HG03342 (cell line): ENCODE data around the gene FAAP24.
"Not testable (repeated sequence)": the region's sequence is repeated elsewhere in the genome, so short reads cannot be mapped to it uniquely, and the experiment has no call there.

ENCODE experiments used
- ATAC-seq: cut with Tn5 transposase; IDR thresholded peaks from one replicate; pipeline ENCODE4 v1.9.1; 2021; ENCODE audit warnings: mild to moderate bottlenecking, moderate library complexity; ENCODE audit not compliant: unreplicated experiment

FAAP24 gene

GRCh38 chr19:32971715-32972540 lies at the start of gene FAAP24, which contains the start of gene CEP89:
FAAP24 (plus strand) TSS chr19:32972242; CDS start chr19:32973197, 955 bp downstream.
CEP89 (minus strand) TSS chr19:32971958; CDS start chr19:32971874, 84 bp downstream.
- ATAC-seq, result peak; percentile 98

GRCh38 chr19:32924200-32924599 lies 47.8 kb upstream of the FAAP24 start:
- ATAC-seq, result no peak

- no peak for ATAC-seq
Measured at GRCh38 chr19:32928806-32929205, 43.2 kb upstream of the FAAP24 start.

GRCh38 chr19:32930567-32930966 lies 41.5 kb upstream of the FAAP24 start:
- ATAC-seq, result no peak

GRCh38 chr19:32933571-32933970 lies 38.5 kb upstream of the FAAP24 start:
- ATAC-seq, result no peak

GRCh38 chr19:32935629-32936028 lies 36.4 kb upstream of the FAAP24 start:
- no peak for ATAC-seq

GRCh38 chr19:32936065-32936464 lies 36.0 kb upstream of the FAAP24 start:
- ATAC-seq, result no peak

- ATAC-seq, result not testable (repeated sequence)
Measured at GRCh38 chr19:32941273-32941672, 30.8 kb upstream of the FAAP24 start.

- ATAC-seq, result no peak
Measured at GRCh38 chr19:32945260-32945659, 26.8 kb upstream of the FAAP24 start.

GRCh38 chr19:32966750-32967149 lies 5.3 kb upstream of the FAAP24 start:
- no peak for ATAC-seq

- ATAC-seq, result no peak
Measured at GRCh38 chr19:32969549-32969948, 2.5 kb upstream of the FAAP24 start.

- ATAC-seq, result no peak
Measured at GRCh38 chr19:32971012-32971595, 938 bp upstream of the FAAP24 start.

- no peak for ATAC-seq
Measured at GRCh38 chr19:32976223-32976805, 4.3 kb downstream of the FAAP24 start.

- no peak for ATAC-seq
Measured at GRCh38 chr19:32977280-32977679, 5.2 kb downstream of the FAAP24 start.

- ATAC-seq, result not testable (repeated sequence)
Measured at GRCh38 chr19:32977813-32978212, 5.8 kb downstream of the FAAP24 start.

GRCh38 chr19:32979807-32980206 lies 7.8 kb downstream of the FAAP24 start:
- ATAC-seq, result not testable (repeated sequence)

- ATAC-seq, result not testable (repeated sequence)
Measured at GRCh38 chr19:32982488-32982887, 10.4 kb downstream of the FAAP24 start.

GRCh38 chr19:32988254-32988653 lies 16.2 kb downstream of the FAAP24 start:
- ATAC-seq, result not testable (repeated sequence)

GRCh38 chr19:32988724-32989123 lies 16.7 kb downstream of the FAAP24 start:
- no peak for ATAC-seq

- ATAC-seq, result not testable (repeated sequence)
Measured at GRCh38 chr19:32995966-32996365, 23.9 kb downstream of the FAAP24 start.

GRCh38 chr19:32997061-32997464 lies 25.0 kb downstream of the FAAP24 start:
- not testable (repeated sequence) for ATAC-seq
